Activated naive CD8-positive, alpha-beta T cell (primary cell): ENCODE data around the gene MYL7.

ENCODE experiments used
- H3K27ac Mint-ChIP-seq: one replicate; pipeline ENCODE4 v1.8.0; 2021; ENCODE audit warnings: mixed read lengths
- H3K27me3 Mint-ChIP-seq: one replicate; pipeline ENCODE4 v1.8.0; 2021; ENCODE audit warnings: mixed read lengths
- H3K36me3 Mint-ChIP-seq: one replicate; pipeline ENCODE4 v1.8.0; 2021; ENCODE audit warnings: mixed read lengths
- H3K4me1 Mint-ChIP-seq: one replicate; pipeline ENCODE4 v1.8.0; 2021; ENCODE audit warnings: low read depth, mixed read lengths
- H3K4me3 Mint-ChIP-seq: one replicate; pipeline ENCODE4 v1.8.0; 2021; ENCODE audit warnings: mild to moderate bottlenecking, mixed read lengths
- H3K9me3 Mint-ChIP-seq: one replicate; pipeline ENCODE4 v1.8.0; 2021; ENCODE audit warnings: low read depth, mixed read lengths

MYL7 gene

GRCh38 chr7:44141221-44141850 is at the start of gene MYL7:
TSS of gene MYL7 (minus strand) at chr7:44141332. CDS start at chr7:44141305, 27 bp downstream.
- no peaks in the 10 kb centered on the region for H3K9me3 Mint-ChIP-seq
- H3K27ac Mint-ChIP-seq, result no peak within 1 kb of the TSS
- H3K36me3 Mint-ChIP-seq, result no peaks in the 10 kb centered on the region
- peaks cover 4% of the 10 kb centered on the region for H3K4me1 Mint-ChIP-seq
- no peaks in the 10 kb centered on the region for H3K27me3 Mint-ChIP-seq
- H3K4me3 Mint-ChIP-seq, result no peak within 1 kb of the TSS

- H3K9me3 Mint-ChIP-seq, result no peaks in the 10 kb centered on the region
- H3K4me1 Mint-ChIP-seq, result peaks cover 5% of the 10 kb centered on the region
- H3K27ac Mint-ChIP-seq, result no peak overlapping the region
- H3K36me3 Mint-ChIP-seq, result peaks cover 2% of the 10 kb centered on the region
- H3K4me3 Mint-ChIP-seq, result no peak overlapping the region
- H3K27me3 Mint-ChIP-seq, result peaks cover 3% of the 10 kb centered on the region
Measured at GRCh38 chr7:44189993-44190872, 49.1 kb upstream of the MYL7 start.

DNA sequence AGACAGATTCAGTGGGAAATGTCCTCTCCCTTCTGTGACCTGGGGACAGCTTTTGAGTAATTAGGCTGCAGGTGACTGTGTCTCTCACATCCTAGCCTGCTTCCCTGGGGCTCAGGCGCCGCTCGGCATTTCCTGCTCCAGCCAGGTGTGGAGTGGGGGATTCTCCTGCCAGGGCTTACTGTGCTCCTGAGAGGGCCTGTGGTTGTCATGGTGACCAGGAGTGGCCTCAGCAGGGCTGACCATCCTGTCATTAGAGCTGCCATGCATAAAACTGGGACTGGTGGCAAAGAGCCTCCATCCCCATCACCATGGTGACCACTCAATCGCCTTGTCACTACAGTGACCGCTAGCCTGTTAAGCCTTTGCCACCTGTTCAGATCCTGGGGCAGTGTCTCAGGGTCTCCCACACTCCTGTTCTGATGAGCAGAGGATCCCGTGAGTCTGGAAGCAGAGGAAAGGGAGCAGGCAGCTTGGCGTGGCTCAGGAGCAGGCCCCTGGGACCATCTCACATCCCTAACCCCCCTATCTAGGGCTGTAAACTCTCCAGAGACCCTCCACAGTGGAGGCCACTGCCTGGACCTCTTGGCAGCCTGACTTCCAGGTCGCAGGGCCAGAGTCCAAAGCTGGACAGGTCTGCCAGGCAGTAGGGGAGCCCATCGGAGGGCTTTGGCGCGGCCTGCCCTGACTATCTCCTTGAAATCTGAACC is 48.3 kb upstream of the MYL7 start, which contains the start of gene GCK:
GCK (minus strand) TSS at position 154 of the 707 bp plus-strand sequence. CDS start 486 bp downstream, outside the sequence.
- H3K4me1 Mint-ChIP-seq, result peaks cover 5% of the 10 kb centered on the region
- no peak within 1 kb of the TSS for H3K27ac Mint-ChIP-seq
- H3K4me3 Mint-ChIP-seq, result no peak within 1 kb of the TSS
- no peaks in the 10 kb centered on the region for H3K9me3 Mint-ChIP-seq
- peaks cover 3% of the 10 kb centered on the region for H3K27me3 Mint-ChIP-seq
- H3K36me3 Mint-ChIP-seq, result peaks cover 2% of the 10 kb centered on the region

DNA sequence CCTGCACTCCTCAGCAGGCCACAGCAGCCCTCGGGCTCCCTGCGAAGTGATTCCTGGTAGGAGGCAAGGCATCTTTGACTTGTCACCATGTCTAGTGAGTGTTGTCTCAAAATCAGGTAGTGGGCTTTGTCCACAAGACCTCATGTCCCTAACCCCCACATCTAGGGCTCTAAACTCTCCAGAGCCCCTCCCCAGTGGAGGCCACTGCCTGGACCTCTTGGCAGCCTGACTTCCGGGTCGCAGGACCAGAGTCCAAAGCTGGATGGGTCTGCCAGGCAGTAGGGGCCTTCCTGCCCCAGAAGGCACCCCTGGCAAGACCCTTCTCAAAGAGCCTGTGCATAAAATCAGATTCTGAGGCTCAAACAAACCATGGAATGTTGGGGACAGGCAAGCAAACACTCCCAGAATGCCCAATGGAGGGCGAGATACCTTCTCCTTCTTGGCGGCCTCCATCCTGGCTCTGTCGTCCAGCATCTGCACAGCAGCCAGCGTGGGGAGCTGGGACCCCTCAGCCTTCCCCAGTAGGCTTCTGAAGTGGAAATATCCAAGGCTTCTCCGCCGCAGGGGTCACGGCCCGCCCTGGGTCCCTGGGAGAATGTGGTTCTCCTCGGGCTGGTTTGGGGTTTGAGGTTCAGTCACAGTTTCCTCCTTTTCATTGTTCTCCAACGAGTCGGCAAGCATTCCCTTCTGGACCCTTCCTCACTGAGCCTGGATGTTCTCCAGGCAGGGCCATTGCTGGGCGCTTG is 47.5 kb upstream of the MYL7 start:
- H3K4me3 Mint-ChIP-seq, result no peak overlapping the region
- H3K4me1 Mint-ChIP-seq, result no peaks in the 10 kb centered on the region
- no peaks in the 10 kb centered on the region for H3K9me3 Mint-ChIP-seq
- no peak overlapping the region for H3K27ac Mint-ChIP-seq
- peaks cover 2% of the 10 kb centered on the region for H3K27me3 Mint-ChIP-seq
- H3K36me3 Mint-ChIP-seq, result no peaks in the 10 kb centered on the region

DNA sequence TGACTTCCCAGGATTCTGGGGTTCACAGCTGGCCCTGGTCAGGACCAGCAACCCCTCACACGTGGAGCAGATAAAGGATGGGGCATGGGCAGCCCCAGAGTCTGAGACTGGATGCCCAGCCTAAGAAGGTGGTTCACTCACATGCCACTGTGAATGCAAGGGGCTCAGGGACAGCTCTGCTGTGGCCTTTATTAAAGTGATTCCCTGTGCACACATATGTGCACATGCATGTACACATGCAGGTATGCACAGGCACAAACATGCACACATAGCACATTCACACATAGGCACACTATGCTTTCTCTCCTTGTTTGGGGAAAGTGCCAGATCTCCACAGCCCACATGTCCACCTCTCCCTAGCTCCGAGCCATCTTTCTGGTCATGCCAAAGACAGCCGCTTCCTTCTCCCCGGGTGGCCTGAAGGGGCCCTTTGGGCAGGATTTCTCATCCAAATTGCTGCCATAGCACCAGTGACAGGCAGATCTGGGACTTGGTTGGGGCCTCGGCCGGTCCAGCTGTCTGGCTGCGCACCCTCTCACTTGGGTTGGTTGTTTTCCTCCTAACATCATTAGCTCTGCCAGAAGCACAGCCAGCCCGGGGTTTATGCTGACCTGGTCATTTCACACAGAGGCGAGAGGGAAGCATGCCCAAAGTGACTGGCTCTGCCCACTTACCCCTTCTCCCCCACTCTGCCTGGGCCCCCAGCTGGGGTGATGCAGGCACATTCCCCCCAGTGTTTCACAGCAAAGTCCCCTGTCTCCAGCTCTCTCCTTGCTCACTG is 46.7 kb upstream of the MYL7 start:
- Mint-ChIP-seq H3K36me3 (no peaks in the 10 kb centered on the region), H3K4me3 (no peak overlapping the region), H3K4me1 (no peaks in the 10 kb centered on the region), H3K9me3 (peaks cover 4% of the 10 kb centered on the region), H3K27ac (no peak overlapping the region), H3K27me3 (no peaks in the 10 kb centered on the region)

DNA sequence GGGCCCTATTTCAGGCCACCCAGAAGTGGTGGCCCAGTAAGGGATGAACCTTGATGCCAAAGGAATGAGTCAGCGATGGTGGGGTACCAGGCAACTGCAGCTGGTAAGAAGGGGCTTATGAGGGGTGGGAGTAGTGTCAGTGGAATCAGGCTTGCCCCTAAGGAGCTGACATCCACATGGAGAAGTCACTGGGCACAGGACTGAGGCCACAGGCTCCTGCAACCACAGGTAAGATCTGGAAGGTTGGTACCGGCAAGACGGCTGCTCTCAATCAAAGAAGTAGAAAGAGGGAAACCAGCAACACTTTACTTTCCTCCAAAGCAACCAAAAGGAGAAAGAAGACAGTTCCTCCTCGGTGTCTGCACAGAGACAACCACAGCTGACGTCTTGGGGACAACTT is 45.6 kb upstream of the MYL7 start:
- H3K27me3 Mint-ChIP-seq, result no peaks in the 10 kb centered on the region
- no peak overlapping the region for H3K4me3 Mint-ChIP-seq
- no peaks in the 10 kb centered on the region for H3K36me3 Mint-ChIP-seq
- H3K4me1 Mint-ChIP-seq, result no peaks in the 10 kb centered on the region
- peaks cover 5% of the 10 kb centered on the region for H3K9me3 Mint-ChIP-seq
- no peak overlapping the region for H3K27ac Mint-ChIP-seq

- no peaks in the 10 kb centered on the region for H3K36me3 Mint-ChIP-seq
- no peak overlapping the region for H3K27ac Mint-ChIP-seq
- H3K27me3 Mint-ChIP-seq, result no peaks in the 10 kb centered on the region
- H3K4me1 Mint-ChIP-seq, result no peaks in the 10 kb centered on the region
- peaks cover 5% of the 10 kb centered on the region for H3K9me3 Mint-ChIP-seq
- H3K4me3 Mint-ChIP-seq, result no peak overlapping the region
Measured at GRCh38 chr7:44185729-44186128, 44.6 kb upstream of the MYL7 start.

DNA sequence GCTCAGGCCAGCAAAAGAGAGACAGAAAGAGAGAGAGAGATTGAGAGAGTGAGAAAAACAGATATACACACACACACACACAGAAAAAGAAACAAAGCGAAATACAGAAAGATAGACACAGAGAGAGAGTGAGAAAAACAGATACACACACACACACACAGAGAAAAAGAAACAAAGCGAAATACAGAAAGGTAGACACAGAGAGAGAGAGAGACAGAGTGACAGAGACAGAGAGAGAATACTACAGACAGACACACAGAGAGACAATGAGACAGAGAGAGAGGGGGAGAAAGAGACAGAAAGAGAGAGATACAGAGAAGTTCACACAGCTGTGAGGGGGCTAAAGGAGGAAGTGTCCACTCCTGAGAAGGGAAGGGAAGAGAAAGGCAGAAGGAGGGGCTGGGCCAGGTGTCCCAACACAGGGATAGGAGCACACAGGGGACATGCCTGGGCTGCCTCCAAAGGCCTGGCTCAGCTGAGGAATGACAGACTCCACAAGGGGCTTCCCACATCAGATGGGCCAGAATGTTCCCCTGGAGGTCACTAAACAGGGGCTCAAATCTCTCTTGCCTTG is 43.8 kb upstream of the MYL7 start:
- H3K4me3 Mint-ChIP-seq, result no peak overlapping the region
- no peaks in the 10 kb centered on the region for H3K36me3 Mint-ChIP-seq
- H3K27me3 Mint-ChIP-seq, result no peaks in the 10 kb centered on the region
- no peak overlapping the region for H3K27ac Mint-ChIP-seq
- H3K9me3 Mint-ChIP-seq, result peaks cover 5% of the 10 kb centered on the region
- H3K4me1 Mint-ChIP-seq, result no peaks in the 10 kb centered on the region

GRCh38 chr7:44184206-44184872 is 43.2 kb upstream of the MYL7 start:
- Mint-ChIP-seq H3K4me1 (no peaks in the 10 kb centered on the region), H3K9me3 (peaks cover 5% of the 10 kb centered on the region), H3K4me3 (no peak overlapping the region), H3K36me3 (no peaks in the 10 kb centered on the region), H3K27me3 (no peaks in the 10 kb centered on the region), H3K27ac (no peak overlapping the region)

DNA sequence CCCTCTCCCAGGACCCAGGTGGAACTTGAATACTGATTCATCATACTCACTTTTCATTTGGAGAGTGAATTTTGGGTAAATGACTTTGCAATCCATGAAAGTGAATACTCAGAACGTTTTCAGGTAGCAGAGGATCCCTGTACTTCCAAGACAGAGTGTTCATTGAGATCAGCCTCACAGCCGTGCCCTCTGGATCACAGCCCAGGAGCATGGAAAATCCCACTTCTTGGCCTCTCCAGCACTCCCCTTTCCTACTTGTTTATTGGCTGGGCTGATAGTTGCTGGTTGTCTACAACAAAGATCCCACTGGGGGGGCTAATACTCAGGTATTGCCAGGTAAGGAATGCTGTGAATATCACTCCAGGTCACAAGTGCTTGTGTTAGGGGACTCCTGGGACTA is 42.3 kb upstream of the MYL7 start:
- Mint-ChIP-seq H3K36me3 (no peaks in the 10 kb centered on the region), H3K9me3 (peaks cover 5% of the 10 kb centered on the region), H3K4me1 (no peaks in the 10 kb centered on the region), H3K27ac (no peak overlapping the region), H3K4me3 (no peak overlapping the region), H3K27me3 (no peaks in the 10 kb centered on the region)

GRCh38 chr7:44182827-44183226 is 41.7 kb upstream of the MYL7 start:
- Mint-ChIP-seq H3K27ac (no peak overlapping the region), H3K36me3 (no peaks in the 10 kb centered on the region), H3K4me3 (no peak overlapping the region), H3K27me3 (no peaks in the 10 kb centered on the region), H3K9me3 (peaks cover 5% of the 10 kb centered on the region), H3K4me1 (no peaks in the 10 kb centered on the region)

GRCh38 chr7:44180631-44181030 is 39.5 kb upstream of the MYL7 start:
- H3K4me1 Mint-ChIP-seq, result no peaks in the 10 kb centered on the region
- H3K4me3 Mint-ChIP-seq, result no peak overlapping the region
- H3K36me3 Mint-ChIP-seq, result no peaks in the 10 kb centered on the region
- H3K27me3 Mint-ChIP-seq, result peaks cover 1% of the 10 kb centered on the region
- H3K9me3 Mint-ChIP-seq, result peaks cover 5% of the 10 kb centered on the region
- no peak overlapping the region for H3K27ac Mint-ChIP-seq

DNA sequence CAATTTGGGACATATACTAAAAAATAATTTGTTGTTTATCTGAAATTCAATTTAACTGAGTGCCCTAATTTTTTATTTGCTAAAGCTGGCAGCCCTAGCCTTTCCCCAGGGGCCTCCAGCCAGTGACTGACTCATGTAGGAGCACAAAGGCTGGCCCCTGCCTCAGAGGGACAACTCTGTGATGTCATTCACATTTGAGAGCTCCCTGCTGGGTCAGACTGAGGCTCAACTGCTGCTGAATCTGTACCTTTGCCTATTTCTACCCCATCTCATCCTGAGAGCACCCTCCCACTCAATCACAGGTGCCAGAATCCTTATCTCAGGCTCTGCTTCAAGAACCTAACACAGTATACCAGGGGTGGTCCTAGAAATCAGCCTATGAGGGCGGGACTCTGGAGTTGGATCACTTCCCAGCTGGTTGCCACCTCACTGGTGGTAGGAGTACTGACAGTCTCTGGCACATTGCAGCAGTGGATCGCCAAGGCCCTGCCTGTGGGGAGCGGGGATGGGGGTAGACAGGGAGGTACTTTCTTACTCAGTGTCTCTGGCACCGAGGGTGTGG is 36.5 kb upstream of the MYL7 start:
- peaks cover 4% of the 10 kb centered on the region for H3K27me3 Mint-ChIP-seq
- no peaks in the 10 kb centered on the region for H3K36me3 Mint-ChIP-seq

More for the DNA sequence above, 36.5 kb upstream of the MYL7 start:
- Mint-ChIP-seq H3K9me3 (no peaks in the 10 kb centered on the region), H3K4me1 (no peaks in the 10 kb centered on the region), H3K27ac (no peak overlapping the region), H3K4me3 (no peak overlapping the region)
